ENCODE measurements around the gene CELF2.

The CELF2 gene

DNA sequence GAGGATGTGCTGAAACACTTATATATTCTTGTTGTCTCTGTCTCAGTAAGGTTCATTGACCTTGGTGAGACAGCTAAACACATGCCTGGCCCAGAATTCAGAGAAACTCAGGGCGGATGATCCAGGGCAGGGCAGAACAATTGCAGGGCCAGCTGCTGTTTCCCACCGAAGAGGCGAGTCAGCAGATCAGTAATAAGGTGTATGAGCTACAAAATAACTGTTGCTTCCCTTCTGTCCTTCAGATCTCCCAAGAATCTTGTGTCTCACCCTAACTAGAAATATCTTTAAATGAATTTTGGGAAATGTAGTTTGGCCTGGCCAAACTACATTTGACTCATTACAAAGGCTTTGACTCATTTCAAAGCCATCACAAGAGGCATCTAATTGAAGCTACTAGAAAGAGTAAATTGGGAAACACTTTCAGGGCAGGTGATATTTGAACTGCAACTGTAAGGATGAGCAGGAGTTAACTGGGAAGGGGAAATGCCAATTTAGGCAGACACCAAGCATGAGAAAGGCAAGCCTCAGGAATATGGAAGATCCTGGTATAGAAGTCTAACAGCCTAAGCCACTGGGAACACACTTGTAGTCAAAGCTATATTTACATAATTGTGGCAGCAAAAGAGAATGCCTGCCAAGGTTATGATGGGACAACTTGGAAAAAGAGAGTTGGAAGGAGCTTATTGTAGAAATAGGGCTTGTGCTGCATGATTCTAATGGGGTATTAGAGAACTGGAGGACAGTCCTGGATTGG lies 24.5 kb upstream of the CELF2 start:
- Histone ChIP-seq H3K9me3 (ENCODE audit: insufficient read depth, low read length) (no peaks in the 10 kb centered on the region), H3K27me3 (ENCODE audit: low read length) (no peaks in the 10 kb centered on the region), H3K9ac (ENCODE audit: low read length) (no peak overlapping the region), H3K79me2 (ENCODE audit: insufficient read depth, low read length) (no peaks in the 10 kb centered on the region), H3K4me2 (ENCODE audit: low read depth, low read length, poor library complexity, severe bottlenecking) (no peak overlapping the region), H3K4me3 (ENCODE audit: insufficient read depth, low read length, poor library complexity, severe bottlenecking) (no peak overlapping the region), H3K9me2 (replicated peaks; ENCODE audit: insufficient read depth, low read length) (no peaks in the 10 kb centered on the region), H3K27ac (ENCODE audit: low read depth, low read length) (no peak overlapping the region), H3F3A (ENCODE audit: insufficient read depth) (no peaks in the 10 kb centered on the region), H3K36me3 (ENCODE audit: low read length) (no peaks in the 10 kb centered on the region), H2AFZ (ENCODE audit: low read depth, low read length, severe bottlenecking) (no peak overlapping the region), H4K20me1 (ENCODE audit: low read depth, low read length) (no peaks in the 10 kb centered on the region)
- TF ChIP-seq EZH2phosphoT487 (conservative IDR thresholded peaks at IDR 0.05; ENCODE audit: low read length): no peak
- TF ChIP-seq, protein P1, sequence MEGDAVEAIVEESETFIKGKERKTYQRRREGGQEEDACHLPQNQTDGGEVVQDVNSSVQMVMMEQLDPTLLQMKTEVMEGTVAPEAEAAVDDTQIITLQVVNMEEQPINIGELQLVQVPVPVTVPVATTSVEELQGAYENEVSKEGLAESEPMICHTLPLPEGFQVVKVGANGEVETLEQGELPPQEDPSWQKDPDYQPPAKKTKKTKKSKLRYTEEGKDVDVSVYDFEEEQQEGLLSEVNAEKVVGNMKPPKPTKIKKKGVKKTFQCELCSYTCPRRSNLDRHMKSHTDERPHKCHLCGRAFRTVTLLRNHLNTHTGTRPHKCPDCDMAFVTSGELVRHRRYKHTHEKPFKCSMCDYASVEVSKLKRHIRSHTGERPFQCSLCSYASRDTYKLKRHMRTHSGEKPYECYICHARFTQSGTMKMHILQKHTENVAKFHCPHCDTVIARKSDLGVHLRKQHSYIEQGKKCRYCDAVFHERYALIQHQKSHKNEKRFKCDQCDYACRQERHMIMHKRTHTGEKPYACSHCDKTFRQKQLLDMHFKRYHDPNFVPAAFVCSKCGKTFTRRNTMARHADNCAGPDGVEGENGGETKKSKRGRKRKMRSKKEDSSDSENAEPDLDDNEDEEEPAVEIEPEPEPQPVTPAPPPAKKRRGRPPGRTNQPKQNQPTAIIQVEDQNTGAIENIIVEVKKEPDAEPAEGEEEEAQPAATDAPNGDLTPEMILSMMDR (IDR thresholded peaks at IDR 0.05; ENCODE audit: insufficient read depth, low read length, poor library complexity, severe bottlenecking): no peak

DNA sequence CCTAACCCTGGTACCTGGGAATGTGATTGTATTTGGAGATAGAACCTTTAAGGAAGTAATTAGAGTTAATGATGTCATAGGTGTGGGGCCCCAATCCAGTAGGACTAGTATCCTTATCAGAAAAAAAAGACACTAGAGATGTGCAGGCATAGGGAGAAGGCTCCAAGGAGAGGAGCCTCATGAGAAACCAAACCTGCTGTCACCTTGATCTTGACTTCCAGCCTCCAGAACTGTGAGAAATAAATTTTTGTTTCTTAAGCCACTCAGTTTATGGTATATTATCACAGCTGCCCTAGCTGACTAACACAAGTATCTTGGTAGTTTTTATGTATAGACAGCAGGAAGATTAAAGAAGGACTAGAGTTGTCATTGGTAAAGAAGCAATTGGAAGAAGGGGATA lies 23.9 kb upstream of the CELF2 start:
- Histone ChIP-seq H3K4me2 (ENCODE audit: low read depth, low read length, poor library complexity, severe bottlenecking) (no peak overlapping the region), H3K9me2 (replicated peaks; ENCODE audit: insufficient read depth, low read length) (no peaks in the 10 kb centered on the region), H2AFZ (ENCODE audit: low read depth, low read length, severe bottlenecking) (no peak overlapping the region), H3K36me3 (ENCODE audit: low read length) (no peaks in the 10 kb centered on the region), H3K27ac (ENCODE audit: low read depth, low read length) (no peak overlapping the region), H3K9me3 (ENCODE audit: insufficient read depth, low read length) (no peaks in the 10 kb centered on the region), H3K79me2 (ENCODE audit: insufficient read depth, low read length) (no peaks in the 10 kb centered on the region), H3K9ac (ENCODE audit: low read length) (no peak overlapping the region), H4K20me1 (ENCODE audit: low read depth, low read length) (no peaks in the 10 kb centered on the region), H3F3A (ENCODE audit: insufficient read depth) (no peaks in the 10 kb centered on the region), H3K4me3 (ENCODE audit: insufficient read depth, low read length, poor library complexity, severe bottlenecking) (no peak overlapping the region), H3K27me3 (ENCODE audit: low read length) (no peaks in the 10 kb centered on the region)
- TF ChIP-seq, protein P1 (IDR thresholded peaks at IDR 0.05; ENCODE audit: insufficient read depth, low read length, poor library complexity, severe bottlenecking): no peak
- no peak for TF ChIP-seq EZH2phosphoT487 (conservative IDR thresholded peaks at IDR 0.05; ENCODE audit: low read length)

- no peaks in the 10 kb centered on the region for H3F3A ChIP-seq (ENCODE audit: insufficient read depth)
- no peak overlapping the region for H3K4me2 ChIP-seq (ENCODE audit: low read depth, low read length, poor library complexity, severe bottlenecking)
- no peaks in the 10 kb centered on the region for H3K9me2 ChIP-seq (replicated peaks; ENCODE audit: insufficient read depth, low read length)
- no peak overlapping the region for H3K9ac ChIP-seq (ENCODE audit: low read length)
- no peaks in the 10 kb centered on the region for H4K20me1 ChIP-seq (ENCODE audit: low read depth, low read length)
- no peak overlapping the region for H2AFZ ChIP-seq (ENCODE audit: low read depth, low read length, severe bottlenecking)
- TF ChIP-seq, protein P1 (IDR thresholded peaks at IDR 0.05; ENCODE audit: insufficient read depth, low read length, poor library complexity, severe bottlenecking): no peak
- TF ChIP-seq EZH2phosphoT487 (conservative IDR thresholded peaks at IDR 0.05; ENCODE audit: low read length): no peak
- H3K36me3 ChIP-seq (ENCODE audit: low read length): no peaks in the 10 kb centered on the region
- no peak overlapping the region for H3K4me3 ChIP-seq (ENCODE audit: insufficient read depth, low read length, poor library complexity, severe bottlenecking)
- H3K9me3 ChIP-seq (ENCODE audit: insufficient read depth, low read length): no peaks in the 10 kb centered on the region
- H3K27me3 ChIP-seq (ENCODE audit: low read length): no peaks in the 10 kb centered on the region
- H3K79me2 ChIP-seq (ENCODE audit: insufficient read depth, low read length): no peaks in the 10 kb centered on the region
- H3K27ac ChIP-seq (ENCODE audit: low read depth, low read length): no peak overlapping the region
Observed at GRCh38 chr10:10994360-10994759, 23.3 kb upstream of the CELF2 start.

Measured in SU-DHL-6 (cell line).